NCI-H460 (cell line): Measurements from ENCODE around the gene SPINT2. TPM values are rescaled to one million over a fixed set of nuclear protein-coding genes. Genes with fewer than 3 reads are reported as not detected.
"Not testable (repeated sequence)": the region's sequence is repeated elsewhere in the genome, so short reads cannot be mapped to it uniquely, and the experiment has no call there.

Experiments
- DNase-seq: peaks from one replicate; pipeline ENCODE4 v3.0.0-alpha.2; 2016; ENCODE audit warnings: low read depth; ENCODE audit errors: extremely low read depth
- total RNA-seq: library from RNA; depleted of rRNA; stranded (reverse); fragments of >200 nt; shearing (Covaris generic); gene quantifications from 2 replicates; pipeline ENCODE4 v1.2.3, GENCODE V29; 2014

SPINT2 gene
- total RNA-seq, 1 experiment from 2014 or later = 0.64 TPM

- DNase-seq = no peak
Measured at GRCh38 chr19:38316477-38317067, 52.2 kb downstream of the SPINT2 start.

GRCh38 chr19:38317104-38317612 lies 52.8 kb downstream of the SPINT2 start:
- no peak for DNase-seq

GRCh38 chr19:38318660-38319059 lies 54.3 kb downstream of the SPINT2 start:
- no peak for DNase-seq

- DNase-seq = no peak
Measured at GRCh38 chr19:38319421-38320258, 55.3 kb downstream of the SPINT2 start, which contains the start of gene KCNK6. Gene KCNK6, plus strand, starts transcription at chr19:38319845. Its CDS starts 106 bp downstream, at chr19:38319951.

GRCh38 chr19:38320969-38321339 lies 56.6 kb downstream of the SPINT2 start:
- no peak for DNase-seq

GRCh38 chr19:38321646-38322196 lies 57.3 kb downstream of the SPINT2 start:
- no peak for DNase-seq

- DNase-seq = no peak
Measured at GRCh38 chr19:38323291-38323690, 58.9 kb downstream of the SPINT2 start.

- no peak for DNase-seq
Measured at GRCh38 chr19:38324431-38324830, 60.1 kb downstream of the SPINT2 start.

GRCh38 chr19:38326591-38326990 lies 62.2 kb downstream of the SPINT2 start:
- no peak for DNase-seq

GRCh38 chr19:38329651-38330050 lies 65.3 kb downstream of the SPINT2 start:
- DNase-seq = no peak

- DNase-seq = no peak
Measured at GRCh38 chr19:38331728-38332127, 67.4 kb downstream of the SPINT2 start.

GRCh38 chr19:38333245-38333644 lies 68.9 kb downstream of the SPINT2 start:
- DNase-seq = no peak

- peak; percentile 94 for DNase-seq
Measured at GRCh38 chr19:38335949-38336637, 71.7 kb downstream of the SPINT2 start.

- DNase-seq = peak; percentile 92
Measured at GRCh38 chr19:38336638-38337359, 72.4 kb downstream of the SPINT2 start.

GRCh38 chr19:38337360-38337653 lies 72.9 kb downstream of the SPINT2 start:
- DNase-seq = no peak

GRCh38 chr19:38339011-38339410 lies 74.6 kb downstream of the SPINT2 start:
- DNase-seq = not testable (repeated sequence)

- no peak for DNase-seq
Measured at GRCh38 chr19:38340927-38341326, 76.6 kb downstream of the SPINT2 start.
